ENCODE data around the gene IER5L. TPM values are rescaled to one million over a fixed set of nuclear protein-coding genes. Genes with fewer than 3 reads are reported as not detected.
A peak's percentile ranks its signal among the peaks of the same experiment; 100 is the strongest.

Gene IER5L
- total and polyA plus RNA-seq, 2 of the 8 experiments (the other 6 are each of a cell fraction or from before 2014, with no cell fraction given): 0.65 to 1.0 TPM

DNA sequence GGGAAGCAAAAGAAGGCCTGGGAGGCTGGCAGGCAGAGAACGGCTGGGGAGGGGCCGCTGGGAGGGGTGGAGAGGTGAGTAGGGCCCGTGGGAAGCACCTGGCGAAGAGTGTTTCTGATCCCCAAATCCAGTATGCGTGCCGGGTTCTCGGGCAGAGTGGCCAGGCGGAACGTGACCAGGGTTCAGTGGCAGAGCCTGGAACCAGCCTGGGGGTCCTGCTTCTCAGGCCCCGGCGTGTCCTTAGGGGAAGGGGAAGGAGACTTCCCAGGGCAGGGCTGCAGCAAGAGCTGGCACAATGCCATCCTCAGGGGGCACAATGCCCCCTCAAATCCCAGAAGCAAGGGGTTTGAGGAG is 25.5 kb upstream of the IER5L start:
- no peaks in the 10 kb centered on the region for H4K20me1 ChIP-seq (replicated peaks in 1 of 2; ENCODE audit: control insufficient read depth in 1 of 2, insufficient read depth in 2 of 2, low read length in 2 of 2)
- H3K4ac ChIP-seq (replicated peaks; ENCODE audit: insufficient read length, low read depth, low read length): no peak overlapping the region
- H3K36me3 ChIP-seq (ENCODE audit: control insufficient read depth in 2 of 4, insufficient read depth in 4 of 4, low read length in 3 of 4): no peaks in the 10 kb centered on the region
- no peak overlapping the region for H2BK20ac ChIP-seq (ENCODE audit: low read length)
- CTCF ChIA-PET (ENCODE audit: partially characterized antibody): interaction anchor here (0.6 to 1.0 kb wide), 4 partner anchors 29 to 245 kb away, joined by 3 to 4 read pairs (median 3); no protein-coding TSS in a partner anchor
- no peaks in the 10 kb centered on the region for H3K79me1 ChIP-seq (ENCODE audit: low read depth, low read length)
- H3K9me3 ChIP-seq (ENCODE audit: insufficient read depth in 2 of 2, low read depth in 1 of 2, low read length in 1 of 2): no peaks in the 10 kb centered on the region
- H2BK15ac ChIP-seq (ENCODE audit: low read length): 0 out of 2 replicates have a peak overlapping the region, but pooled peaks have one; percentile 16
- FAIRE-seq: no peak
- H2BK5ac ChIP-seq (ENCODE audit: low read depth, low read length): no peak overlapping the region; the same call in 1 of the 2 replicates
- H3K4me2 ChIP-seq (ENCODE audit: insufficient read depth in 1 of 2, low read depth in 2 of 2, low read length in 2 of 2): peak overlapping the region; percentile 54 to 67
- peak overlapping the region; percentile 39; the same call in 1 of the 2 replicates for H2BK12ac ChIP-seq (ENCODE audit: low read depth, low read length)
- H2BK120ac ChIP-seq (replicated peaks; ENCODE audit: low read depth, low read length): no peak overlapping the region
- H3K9ac ChIP-seq (replicated peaks in 1 of 4; ENCODE audit: extremely low read depth in 1 of 4, low read depth in 3 of 4, low read length in 3 of 4): no peak overlapping the region
- H3K14ac ChIP-seq (ENCODE audit: insufficient read length): no peak overlapping the region
- no peak for DNase-seq (ENCODE audit: low read depth in 1 of 2, low spot score in 2 of 2)
- WGBS, 2 experiments (ENCODE audit: extremely low coverage in 1 of 2, insufficient coverage in 1 of 2, insufficient read length in 1 of 2, insufficient replicate concordance in 2 of 2, low coverage in 1 of 2, low lambda C conversion rate in 2 of 2, missing lambda C conversion rate in 1 of 2): 78% methylated on average over 7 of the region's 11 CpGs; no CpG with 5 or more reads in 1 of the 2 experiments
- peaks cover 0 to 9% (median 7%) of the 10 kb centered on the region in 4 experiments; a peak in 4 of 7 replicates for H3K27me3 ChIP-seq (replicated peaks in 1 of 4; ENCODE audit: control insufficient read depth in 3 of 4, extremely low read depth in 1 of 4, insufficient read depth in 3 of 4, low read length in 3 of 4)
- peak overlapping the region; percentile 16 for H4K5ac ChIP-seq (ENCODE audit: insufficient read length, low read depth, low read length)
- peaks cover 0 to 4% (median 0%) of the 10 kb centered on the region in 4 experiments; a peak in 4 of 7 replicates for H3K4me1 ChIP-seq (replicated peaks in 1 of 4; ENCODE audit: control insufficient read depth in 3 of 4, insufficient read depth in 4 of 4, low read length in 3 of 4)
- no peak overlapping the region for H3K56ac ChIP-seq (replicated peaks; ENCODE audit: insufficient read length, low read depth, low read length)
- POLR2A ChIA-PET (ENCODE audit: partially characterized antibody): interaction anchor here (1.2 kb wide), 1 partner anchor 64 kb away, joined by 5 read pairs; no protein-coding TSS in a partner anchor
- no peak overlapping the region for H3K27ac ChIP-seq (ENCODE audit: low read depth, low read length)
- H4K8ac ChIP-seq (ENCODE audit: extremely low read depth, insufficient read depth, low read length): peak overlapping the region; percentile 63; the same call in 1 of the 2 replicates
- no peak overlapping the region for H3K23ac ChIP-seq (ENCODE audit: insufficient read length)
- H3K23me2 ChIP-seq (ENCODE audit: low read depth, low read length): no peaks in the 10 kb centered on the region; the same call in 1 of the 2 replicates
- H3K79me2 ChIP-seq (ENCODE audit: control insufficient read depth in 1 of 2, insufficient read depth in 2 of 2, low read length in 2 of 2): no peaks in the 10 kb centered on the region
- no peak overlapping the region for H4K91ac ChIP-seq (replicated peaks; ENCODE audit: insufficient read length, low read length)
- H2AFZ ChIP-seq (ENCODE audit: low read length): no peak overlapping the region
- H2AK5ac ChIP-seq (ENCODE audit: low read depth, low read length): no peak overlapping the region
- peak overlapping the region in 3 of 4 experiments; percentile 48 to 89 (median 63); a peak in 3 of 8 replicates for H3K4me3 ChIP-seq (ENCODE audit: extremely low read depth in 1 of 4, insufficient read depth in 2 of 4, low read depth in 3 of 4, low read length in 4 of 4)
- no peak overlapping the region for H3K18ac ChIP-seq (ENCODE audit: extremely low read depth, low read length)
- TF ChIP-seq SP2 (IDR thresholded peaks at IDR 0.05; ENCODE audit: low read length) (no peak), ASH2L (IDR thresholded peaks at IDR 0.05; ENCODE audit: low read length) (no peak), FOSL1 (IDR thresholded peaks at IDR 0.05; ENCODE audit: insufficient read depth, low read depth, low read length) (no peak), TCF12 (IDR thresholded peaks at IDR 0.05; ENCODE audit: low read depth, low read length) (no peak), CHD1 (IDR thresholded peaks at IDR 0.05; ENCODE audit: low read depth, low read length) (no peak), RNF2 (IDR thresholded peaks at IDR 0.05; ENCODE audit: borderline replicate concordance, low read depth, low read length, missing control alignments, poor library complexity, severe bottlenecking) (no peak), GTF2F1 (IDR thresholded peaks at IDR 0.05; ENCODE audit: borderline replicate concordance, low read depth, low read length) (no peak)
